Measurements from ENCODE around the gene WWP2. TPM values are rescaled to one million over a fixed set of nuclear protein-coding genes. Genes with fewer than 3 reads are reported as not detected.
A peak's percentile ranks its signal among the peaks of the same experiment; 100 is the strongest.

The WWP2 gene
- total RNA-seq, 1 donor from 2014 or later: 39.9 TPM

GRCh38 chr16:69909043-69909442 is 146.9 kb downstream of the WWP2 start:
- peaks cover 24% of the 10 kb centered on the region for H3K4me1 Mint-ChIP-seq (ENCODE audit: low read depth)
- no peaks in the 10 kb centered on the region for H3K27me3 Mint-ChIP-seq (ENCODE audit: low read depth)
- DNase-seq (ENCODE audit: low spot score): no peak
- no peak for TF ChIP-seq CTCF (IDR thresholded peaks at IDR 0.05)
- H3K27ac Mint-ChIP-seq (ENCODE audit: unreplicated experiment): no peak overlapping the region
- H3K4me3 Mint-ChIP-seq (ENCODE audit: unreplicated experiment): no peak overlapping the region
- no peaks in the 10 kb centered on the region for H3K9me3 Mint-ChIP-seq (ENCODE audit: low read depth)
- H3K36me3 Mint-ChIP-seq (ENCODE audit: low read depth): peaks cover 4% of the 10 kb centered on the region

- Mint-ChIP-seq H3K9me3 (ENCODE audit: low read depth) (no peaks in the 10 kb centered on the region), H3K4me3 (ENCODE audit: unreplicated experiment) (no peak overlapping the region), H3K27ac (ENCODE audit: unreplicated experiment) (no peak overlapping the region), H3K36me3 (ENCODE audit: low read depth) (peaks cover 4% of the 10 kb centered on the region), H3K27me3 (ENCODE audit: low read depth) (no peaks in the 10 kb centered on the region), H3K4me1 (ENCODE audit: low read depth) (peaks cover 21% of the 10 kb centered on the region)
- no peak for DNase-seq (ENCODE audit: low spot score)
- no peak for TF ChIP-seq CTCF (IDR thresholded peaks at IDR 0.05)
These were observed 147.6 kb downstream of the WWP2 start for GRCh38 chr16:69909760-69910159.

GRCh38 chr16:69910964-69911363 is 148.8 kb downstream of the WWP2 start:
- TF ChIP-seq CTCF (IDR thresholded peaks at IDR 0.05): no peak
- peaks cover 4% of the 10 kb centered on the region for H3K36me3 Mint-ChIP-seq (ENCODE audit: low read depth)
- H3K27me3 Mint-ChIP-seq (ENCODE audit: low read depth): no peaks in the 10 kb centered on the region
- H3K4me1 Mint-ChIP-seq (ENCODE audit: low read depth): peaks cover 13% of the 10 kb centered on the region
- no peaks in the 10 kb centered on the region for H3K9me3 Mint-ChIP-seq (ENCODE audit: low read depth)
- no peak for DNase-seq (ENCODE audit: low spot score)
- H3K27ac Mint-ChIP-seq (ENCODE audit: unreplicated experiment): no peak overlapping the region
- no peak overlapping the region for H3K4me3 Mint-ChIP-seq (ENCODE audit: unreplicated experiment)

GRCh38 chr16:69916462-69916861 is 154.3 kb downstream of the WWP2 start:
- peaks cover 30% of the 10 kb centered on the region for H3K4me1 Mint-ChIP-seq (ENCODE audit: low read depth)
- no peak overlapping the region for H3K4me3 Mint-ChIP-seq (ENCODE audit: unreplicated experiment)
- no peaks in the 10 kb centered on the region for H3K27me3 Mint-ChIP-seq (ENCODE audit: low read depth)
- no peak for DNase-seq (ENCODE audit: low spot score)
- H3K9me3 Mint-ChIP-seq (ENCODE audit: low read depth): no peaks in the 10 kb centered on the region
- peak overlapping the region; percentile 70 for H3K27ac Mint-ChIP-seq (ENCODE audit: unreplicated experiment)
- no peak for TF ChIP-seq CTCF (IDR thresholded peaks at IDR 0.05)
- H3K36me3 Mint-ChIP-seq (ENCODE audit: low read depth): no peaks in the 10 kb centered on the region

GRCh38 chr16:69917311-69917710 is 155.2 kb downstream of the WWP2 start:
- H3K27me3 Mint-ChIP-seq (ENCODE audit: low read depth): no peaks in the 10 kb centered on the region
- no peak for DNase-seq (ENCODE audit: low spot score)
- H3K4me3 Mint-ChIP-seq (ENCODE audit: unreplicated experiment): peak overlapping the region; percentile 66
- peaks cover 37% of the 10 kb centered on the region for H3K4me1 Mint-ChIP-seq (ENCODE audit: low read depth)
- H3K36me3 Mint-ChIP-seq (ENCODE audit: low read depth): peaks cover 1% of the 10 kb centered on the region
- peak overlapping the region; percentile 97 for H3K27ac Mint-ChIP-seq (ENCODE audit: unreplicated experiment)
- TF ChIP-seq CTCF (IDR thresholded peaks at IDR 0.05): no peak
- no peaks in the 10 kb centered on the region for H3K9me3 Mint-ChIP-seq (ENCODE audit: low read depth)

Data from chondrocyte (in vitro differentiated cells).